ENCODE measurements around the gene CIITA. TPM values are rescaled to one million over a fixed set of nuclear protein-coding genes. Genes with fewer than 3 reads are reported as not detected.
"Not testable (repeated sequence)": the region's sequence is repeated elsewhere in the genome, so short reads cannot be mapped to it uniquely, and the experiment has no call there.

CIITA gene
- polyA plus RNA-seq, 1 donor (not counting 4 experiments of a cell fraction or from before 2014, with no cell fraction given): 0.05 TPM

- H4K20me1 ChIP-seq (ENCODE audit: control insufficient read depth, extremely low read depth, insufficient read depth, low read length): no peaks in the 10 kb centered on the region
- H2AFZ ChIP-seq (ENCODE audit: control insufficient read depth, low read length): no peak overlapping the region
- H3K9me1 ChIP-seq (ENCODE audit: control insufficient read depth, extremely low read depth, insufficient read depth, low read length): no peaks in the 10 kb centered on the region
- peaks cover 18 to 19% of the 10 kb centered on the region in 2 experiments for H3K36me3 ChIP-seq (ENCODE audit: control insufficient read depth in 2 of 2, extremely low read depth in 1 of 2, insufficient read depth in 2 of 2, low read length in 2 of 2)
- H3K79me2 ChIP-seq (ENCODE audit: control insufficient read depth, insufficient read depth, low read length): no peaks in the 10 kb centered on the region
- DNase-seq (ENCODE audit: low read depth, low spot score): no peak
- H3K4me1 ChIP-seq (ENCODE audit: control insufficient read depth, extremely low read depth, insufficient read depth, low read length): peaks cover 8% of the 10 kb centered on the region
- no peaks in the 10 kb centered on the region for H3K27me3 ChIP-seq (ENCODE audit: control insufficient read depth, extremely low read depth, insufficient read depth, low read length)
- H3K9me3 ChIP-seq (ENCODE audit: control insufficient read depth, low read depth, low read length): no peaks in the 10 kb centered on the region
- TF ChIP-seq EZH2 (IDR thresholded peaks at IDR 0.05; ENCODE audit: low read length): no peak
- no peak for TF ChIP-seq CTCF (optimal IDR thresholded peaks at IDR 0.05 in 1 of 3, IDR thresholded peaks at IDR 0.05 in 1 of 3, conservative IDR thresholded peaks at IDR 0.05 in 1 of 3; ENCODE audit: extremely low read depth in 1 of 3, insufficient read depth in 2 of 3, low read length in 3 of 3)
- H3K9ac ChIP-seq (ENCODE audit: control insufficient read depth, extremely low read depth, insufficient read depth, low read length): no peak overlapping the region
- no peak overlapping the region for H3K4me3 ChIP-seq (ENCODE audit: control insufficient read depth in 2 of 3, extremely low read depth in 1 of 3, insufficient read depth in 2 of 3, low read depth in 1 of 3, low read length in 3 of 3)
- dilution Hi-C loops (cut with MboI; ENCODE audit: extremely low pct_ligation_motif_present, low sequenced_read_pairs): no loop called here
- no peak overlapping the region for H3K4me2 ChIP-seq (ENCODE audit: control insufficient read depth, extremely low read depth, insufficient read depth, low read depth, low read length)
- no peak for FAIRE-seq
- no peak overlapping the region for H3K27ac ChIP-seq (ENCODE audit: control insufficient read depth, insufficient read depth, low read length)
Measured at GRCh38 chr16:10966129-10966528, 89.1 kb downstream of the CIITA start.

- H4K20me1 ChIP-seq (ENCODE audit: control insufficient read depth, extremely low read depth, insufficient read depth, low read length); H3K27me3 ChIP-seq (ENCODE audit: control insufficient read depth, extremely low read depth, insufficient read depth, low read length); H3K9me1 ChIP-seq (ENCODE audit: control insufficient read depth, extremely low read depth, insufficient read depth, low read length); H3K79me2 ChIP-seq (ENCODE audit: control insufficient read depth, insufficient read depth, low read length); H3K27ac ChIP-seq (ENCODE audit: control insufficient read depth, insufficient read depth, low read length); FAIRE-seq; H2AFZ ChIP-seq (ENCODE audit: control insufficient read depth, low read length); H3K4me2 ChIP-seq (ENCODE audit: control insufficient read depth, extremely low read depth, insufficient read depth, low read depth, low read length); H3K9ac ChIP-seq (ENCODE audit: control insufficient read depth, extremely low read depth, insufficient read depth, low read length); DNase-seq (ENCODE audit: low read depth, low spot score); dilution Hi-C loops (cut with MboI; ENCODE audit: extremely low pct_ligation_motif_present, low sequenced_read_pairs); H3K4me3 ChIP-seq (ENCODE audit: control insufficient read depth in 2 of 3, extremely low read depth in 1 of 3, insufficient read depth in 2 of 3, low read depth in 1 of 3, low read length in 3 of 3); H3K9me3 ChIP-seq (ENCODE audit: control insufficient read depth, low read depth, low read length); H3K4me1 ChIP-seq (ENCODE audit: control insufficient read depth, extremely low read depth, insufficient read depth, low read length): not testable (repeated sequence)
- H3K36me3 ChIP-seq (ENCODE audit: control insufficient read depth in 2 of 2, extremely low read depth in 1 of 2, insufficient read depth in 2 of 2, low read length in 2 of 2): peaks cover 20 to 21% of the 10 kb centered on the region in 2 experiments
Measured at GRCh38 chr16:10966559-10966958, 89.6 kb downstream of the CIITA start.

- H3K27ac ChIP-seq (ENCODE audit: control insufficient read depth, insufficient read depth, low read length): no peak overlapping the region
- dilution Hi-C loops (cut with MboI; ENCODE audit: extremely low pct_ligation_motif_present, low sequenced_read_pairs): no loop called here
- no peak overlapping the region for H3K4me3 ChIP-seq (ENCODE audit: control insufficient read depth in 2 of 3, extremely low read depth in 1 of 3, insufficient read depth in 2 of 3, low read depth in 1 of 3, low read length in 3 of 3)
- no peaks in the 10 kb centered on the region for H3K9me3 ChIP-seq (ENCODE audit: control insufficient read depth, low read depth, low read length)
- H2AFZ ChIP-seq (ENCODE audit: control insufficient read depth, low read length): no peak overlapping the region
- DNase-seq (ENCODE audit: low read depth, low spot score) (no peak), FAIRE-seq (no peak)
- peaks cover 20 to 22% of the 10 kb centered on the region in 2 experiments for H3K36me3 ChIP-seq (ENCODE audit: control insufficient read depth in 2 of 2, extremely low read depth in 1 of 2, insufficient read depth in 2 of 2, low read length in 2 of 2)
- no peak overlapping the region for H3K4me2 ChIP-seq (ENCODE audit: control insufficient read depth, extremely low read depth, insufficient read depth, low read depth, low read length)
- no peaks in the 10 kb centered on the region for H3K79me2 ChIP-seq (ENCODE audit: control insufficient read depth, insufficient read depth, low read length)
- no peaks in the 10 kb centered on the region for H3K9me1 ChIP-seq (ENCODE audit: control insufficient read depth, extremely low read depth, insufficient read depth, low read length)
- H4K20me1 ChIP-seq (ENCODE audit: control insufficient read depth, extremely low read depth, insufficient read depth, low read length): no peaks in the 10 kb centered on the region
- H3K4me1 ChIP-seq (ENCODE audit: control insufficient read depth, extremely low read depth, insufficient read depth, low read length): peaks cover 10% of the 10 kb centered on the region
- no peak for TF ChIP-seq CTCF (optimal IDR thresholded peaks at IDR 0.05 in 1 of 3, IDR thresholded peaks at IDR 0.05 in 1 of 3, conservative IDR thresholded peaks at IDR 0.05 in 1 of 3; ENCODE audit: extremely low read depth in 1 of 3, insufficient read depth in 2 of 3, low read length in 3 of 3)
- TF ChIP-seq EZH2 (IDR thresholded peaks at IDR 0.05; ENCODE audit: low read length): no peak
- no peaks in the 10 kb centered on the region for H3K27me3 ChIP-seq (ENCODE audit: control insufficient read depth, extremely low read depth, insufficient read depth, low read length)
- H3K9ac ChIP-seq (ENCODE audit: control insufficient read depth, extremely low read depth, insufficient read depth, low read length): no peak overlapping the region
Measured at GRCh38 chr16:10967986-10968385, 91.0 kb downstream of the CIITA start.

Measured in keratinocyte (primary cell).